ENCODE data around the gene FABP2.
"Not testable (repeated sequence)": the region's sequence is repeated elsewhere in the genome, so short reads cannot be mapped to it uniquely, and the experiment has no call there.

Gene FABP2

DNA sequence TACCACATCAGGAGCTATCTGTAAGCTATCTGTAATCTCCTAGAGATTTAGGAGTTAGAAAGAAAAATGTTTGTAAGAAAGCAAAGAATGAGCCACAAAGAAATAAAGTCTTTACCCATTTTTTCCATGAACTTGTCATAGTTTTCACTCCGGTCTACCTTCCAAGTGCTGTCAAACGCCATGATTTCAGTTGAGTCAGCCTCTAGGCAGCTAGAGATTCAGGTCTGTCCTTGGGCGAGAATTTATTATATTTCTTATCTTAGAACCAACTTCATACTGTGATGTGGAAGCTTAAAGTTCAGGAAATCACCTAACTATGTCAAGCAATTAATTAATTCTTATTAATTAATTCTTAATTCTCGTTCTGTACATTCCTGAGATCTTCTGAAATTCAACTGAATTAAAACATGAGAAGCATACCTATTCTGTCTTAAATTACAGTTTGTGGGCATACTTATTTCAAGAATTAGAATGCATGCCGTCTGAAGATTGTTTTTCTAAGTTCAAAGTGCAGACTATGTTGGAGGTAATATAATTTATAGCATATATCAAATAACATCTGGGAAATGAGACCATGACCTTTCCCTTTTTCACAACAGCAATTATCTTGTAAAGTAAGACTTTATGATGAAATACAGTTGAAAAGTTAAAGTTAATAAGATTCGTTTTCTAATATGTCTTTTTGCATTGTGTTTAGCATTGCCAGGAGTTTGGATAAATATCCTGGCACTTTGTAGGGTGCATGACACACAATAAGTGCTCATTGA, at the start of gene FABP2:
Gene FABP2, minus strand, starts transcription at position 218 of the 767 bp plus-strand sequence. Its CDS starts 36 bp downstream, at position 182.
- Mint-ChIP-seq H3K27ac (no peak within 1 kb of the TSS), H3K4me3 (no peak within 1 kb of the TSS), H3K27me3 (no peaks in the 10 kb centered on the region), H3K36me3 (no peaks in the 10 kb centered on the region), H3K9me3 (no peaks in the 10 kb centered on the region), H3K4me1 (peaks cover 3% of the 10 kb centered on the region)

DNA sequence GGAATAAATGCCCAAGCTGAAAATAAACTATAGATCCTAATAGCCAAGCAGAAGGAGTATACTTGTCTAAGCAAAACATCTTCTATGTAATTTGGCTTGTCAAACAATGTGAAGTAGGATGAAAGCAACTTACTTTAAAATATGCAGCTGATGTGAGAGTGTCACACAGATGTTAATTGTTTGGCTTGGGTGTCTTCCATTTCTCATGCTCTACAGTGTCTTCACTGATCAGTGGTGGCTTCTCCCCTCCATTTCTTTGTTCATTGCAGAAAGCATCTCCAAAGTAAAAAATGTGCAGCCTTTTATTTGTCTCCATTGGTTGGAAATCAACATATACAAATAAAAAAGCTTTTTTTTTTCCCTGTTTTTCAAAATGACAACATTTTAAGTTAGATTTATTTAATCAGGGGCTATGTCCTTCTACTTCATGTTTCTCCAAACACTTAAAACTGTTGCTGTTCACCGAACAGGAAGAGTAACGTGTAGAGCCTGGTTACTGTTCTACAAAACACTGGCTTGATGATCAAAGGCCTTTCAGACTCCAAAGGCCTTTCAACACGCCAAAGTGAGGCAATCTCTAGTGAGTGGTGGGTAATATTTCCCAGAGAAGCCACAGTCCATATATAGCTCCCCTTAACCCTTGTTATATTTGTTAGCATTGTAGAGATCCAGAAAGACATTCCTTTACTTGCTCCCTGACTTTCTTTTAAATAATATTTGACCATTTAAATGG, 49.2 kb upstream of the FABP2 start:
- H3K4me1 Mint-ChIP-seq = peaks cover 66% of the 10 kb centered on the region
- peak overlapping the region; percentile 84 for H3K27ac Mint-ChIP-seq
- not testable (repeated sequence) for H3K9me3 Mint-ChIP-seq, H3K27me3 Mint-ChIP-seq, H3K36me3 Mint-ChIP-seq
- peak overlapping the region; percentile 72 for H3K4me3 Mint-ChIP-seq

DNA sequence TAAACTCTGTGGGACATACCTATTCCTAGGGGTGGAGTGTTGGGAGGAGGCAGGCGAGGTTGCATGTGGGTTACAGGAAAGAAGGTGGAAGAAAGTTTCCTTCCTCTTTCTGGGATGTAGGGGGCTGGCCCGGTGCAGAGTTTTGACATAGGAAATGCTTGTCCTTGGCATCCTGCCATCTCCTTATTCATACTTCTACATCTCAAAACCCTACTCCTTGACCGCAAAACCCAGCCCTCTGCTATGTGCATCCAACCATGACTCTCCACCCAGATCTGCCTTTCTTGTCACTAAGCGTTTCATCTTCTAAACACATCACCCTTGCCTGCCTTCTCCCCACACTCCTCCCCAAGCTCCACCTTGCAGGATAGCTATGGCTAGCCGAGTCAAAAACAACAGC, 48.5 kb upstream of the FABP2 start:
- H3K27me3 Mint-ChIP-seq, H3K36me3 Mint-ChIP-seq, H3K9me3 Mint-ChIP-seq: not testable (repeated sequence)
- peaks cover 67% of the 10 kb centered on the region for H3K4me1 Mint-ChIP-seq
- H3K4me3 Mint-ChIP-seq = peak overlapping the region; percentile 72
- peak overlapping the region; percentile 56 for H3K27ac Mint-ChIP-seq

DNA sequence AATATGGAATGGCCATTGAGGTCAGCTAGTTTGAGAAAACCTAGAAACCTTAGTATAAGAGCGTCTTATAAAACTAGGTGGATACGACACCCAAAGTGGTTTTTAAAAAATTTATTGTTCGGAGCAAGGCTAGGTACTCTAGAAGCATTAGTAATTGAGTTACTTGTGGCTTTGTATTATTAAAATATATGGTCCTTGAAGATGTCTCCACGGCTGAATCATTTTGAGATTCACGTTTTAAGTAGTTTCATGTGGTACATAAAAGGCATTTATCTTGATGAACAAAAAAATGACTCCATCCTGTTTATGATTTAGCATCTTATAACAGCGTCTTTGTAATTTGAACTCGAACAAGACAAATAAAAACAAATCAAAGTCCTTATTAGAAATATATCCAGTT, 44.9 kb upstream of the FABP2 start:
- H3K27ac Mint-ChIP-seq = not testable (repeated sequence)

DNA sequence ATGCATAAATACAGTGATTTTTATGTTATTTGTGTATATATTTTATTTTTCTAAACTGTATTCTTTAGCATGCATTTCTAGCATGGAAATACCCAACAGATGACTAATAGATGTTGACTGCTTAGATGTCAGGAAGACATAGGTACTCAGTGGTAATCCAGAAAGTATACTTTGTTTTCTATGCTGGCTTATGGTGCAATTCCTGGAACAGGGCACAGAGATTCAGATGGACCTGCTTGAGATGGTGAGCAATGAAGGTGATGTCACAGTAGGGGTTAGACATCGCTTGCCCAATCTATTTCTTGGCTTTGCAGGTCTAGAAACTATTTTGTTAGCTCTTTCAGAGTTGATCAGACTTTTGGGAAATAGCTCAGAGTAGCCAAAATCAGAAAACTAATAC, 42.3 kb upstream of the FABP2 start:
- not testable (repeated sequence) for H3K9me3 Mint-ChIP-seq, H3K27me3 Mint-ChIP-seq

More for the DNA sequence above, 44.9 kb upstream of the FABP2 start:
- not testable (repeated sequence) for H3K36me3 Mint-ChIP-seq, H3K4me3 Mint-ChIP-seq, H3K27me3 Mint-ChIP-seq, H3K9me3 Mint-ChIP-seq
- peaks cover 38% of the 10 kb centered on the region for H3K4me1 Mint-ChIP-seq

DNA sequence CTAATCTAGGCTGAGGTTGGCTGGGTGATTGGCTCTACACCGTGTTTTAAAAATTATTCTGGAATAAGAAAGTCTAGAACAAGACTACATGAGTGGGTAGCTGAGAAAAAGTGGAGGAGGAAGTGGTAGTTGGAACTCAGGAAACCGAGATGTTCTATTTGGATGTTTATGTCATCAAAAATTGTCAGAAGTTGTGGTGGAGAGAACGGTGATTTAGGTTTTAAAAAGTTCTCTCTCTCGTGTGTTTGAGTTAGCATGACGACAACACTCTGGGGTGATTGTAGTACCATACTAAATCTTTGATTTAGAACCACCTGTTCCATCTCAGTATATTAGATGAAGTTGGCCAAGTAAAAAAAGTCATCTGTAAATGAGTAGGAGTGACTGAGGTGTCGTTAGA, 41.4 kb upstream of the FABP2 start:
- not testable (repeated sequence) for H3K36me3 Mint-ChIP-seq, H3K27me3 Mint-ChIP-seq, H3K9me3 Mint-ChIP-seq, H3K27ac Mint-ChIP-seq, H3K4me3 Mint-ChIP-seq
- H3K4me1 Mint-ChIP-seq = peaks cover 15% of the 10 kb centered on the region

More for the DNA sequence above, 42.3 kb upstream of the FABP2 start:
- not testable (repeated sequence) for H3K4me3 Mint-ChIP-seq, H3K36me3 Mint-ChIP-seq, H3K27ac Mint-ChIP-seq
- peaks cover 15% of the 10 kb centered on the region for H3K4me1 Mint-ChIP-seq

DNA sequence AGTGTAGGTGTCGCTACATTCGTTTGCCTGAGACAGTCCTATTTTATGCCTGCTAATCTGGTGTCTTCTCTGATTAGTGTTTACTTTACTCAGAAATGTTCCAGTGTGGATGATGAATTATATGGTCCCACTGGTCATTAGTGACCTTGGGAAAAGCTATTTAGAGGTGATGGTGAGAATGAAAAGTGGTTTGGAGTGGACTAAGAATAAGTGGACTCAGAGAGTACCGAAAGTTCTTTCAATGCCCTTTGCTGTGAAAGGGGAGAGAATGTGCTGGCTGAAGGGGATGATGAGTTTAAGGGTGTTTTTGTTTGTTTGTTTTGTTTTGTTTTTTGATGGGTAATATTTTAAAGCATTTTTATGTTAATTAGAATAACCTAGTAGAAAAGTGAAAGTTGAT, 40.5 kb upstream of the FABP2 start:
- not testable (repeated sequence) for H3K9me3 Mint-ChIP-seq, H3K4me3 Mint-ChIP-seq, H3K27ac Mint-ChIP-seq, H3K27me3 Mint-ChIP-seq, H3K36me3 Mint-ChIP-seq
- peaks cover 12% of the 10 kb centered on the region for H3K4me1 Mint-ChIP-seq

DNA sequence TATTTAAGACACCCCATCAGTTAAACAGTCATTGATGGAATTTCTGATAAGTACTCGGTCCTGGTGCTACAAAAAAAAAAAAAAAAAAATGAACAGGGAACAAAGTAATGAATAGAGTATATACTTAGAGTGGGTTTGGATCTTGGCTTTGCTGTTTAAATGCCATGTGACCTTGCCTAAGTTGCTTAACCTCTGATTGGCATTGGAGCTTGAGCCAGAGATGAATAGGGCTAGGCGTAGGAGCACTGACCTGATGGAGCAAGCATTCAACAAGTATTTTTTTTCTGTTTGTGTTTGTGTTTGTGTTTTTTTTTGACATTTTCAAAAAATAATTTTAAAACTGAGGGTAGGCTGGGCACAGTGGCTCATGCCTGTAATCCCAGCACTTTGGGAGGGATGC, 37.9 kb upstream of the FABP2 start:
- H3K27me3 Mint-ChIP-seq, H3K4me3 Mint-ChIP-seq, H3K27ac Mint-ChIP-seq, H3K4me1 Mint-ChIP-seq, H3K36me3 Mint-ChIP-seq, H3K9me3 Mint-ChIP-seq: not testable (repeated sequence)

DNA sequence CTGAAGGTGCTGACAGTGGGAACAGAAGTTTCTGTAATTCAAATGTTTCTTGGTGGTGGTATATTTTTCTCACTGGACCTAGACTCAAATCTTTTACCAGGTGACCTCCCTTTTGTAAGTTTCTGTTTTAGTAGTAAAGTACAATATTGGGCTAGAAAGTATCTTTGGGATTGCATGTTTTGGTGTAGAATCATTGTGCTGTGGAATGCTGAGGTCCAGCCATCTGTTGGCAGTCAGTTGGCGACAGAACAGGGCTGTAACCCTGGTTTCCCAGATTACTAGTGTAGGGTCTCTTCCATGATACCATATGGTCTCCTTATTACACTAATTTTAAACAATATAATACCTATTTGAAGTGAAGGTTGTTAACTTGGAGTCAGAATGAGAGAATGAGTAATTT, 34.9 kb upstream of the FABP2 start:
- not testable (repeated sequence) for H3K4me1 Mint-ChIP-seq, H3K9me3 Mint-ChIP-seq, H3K4me3 Mint-ChIP-seq, H3K36me3 Mint-ChIP-seq, H3K27ac Mint-ChIP-seq, H3K27me3 Mint-ChIP-seq

DNA sequence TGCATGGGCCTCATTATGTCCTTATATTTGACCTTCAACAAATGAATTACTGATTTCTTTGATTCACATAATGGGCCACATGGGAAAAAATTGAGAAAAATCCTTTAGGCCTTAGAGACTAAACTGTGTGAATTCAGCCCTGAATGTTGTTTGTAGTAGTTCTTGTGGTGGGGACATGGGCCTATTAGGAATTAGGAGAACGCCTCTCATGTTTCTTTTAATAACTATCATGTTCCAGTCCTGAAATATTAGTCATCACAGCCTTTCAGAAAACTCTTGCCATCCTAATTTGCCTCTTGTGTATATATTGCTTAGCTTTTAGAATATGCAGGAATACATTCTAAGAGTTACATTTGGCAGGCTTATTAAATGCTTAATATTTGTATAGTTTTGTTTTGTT, 34.1 kb upstream of the FABP2 start:
- not testable (repeated sequence) for H3K4me3 Mint-ChIP-seq, H3K27me3 Mint-ChIP-seq, H3K9me3 Mint-ChIP-seq, H3K4me1 Mint-ChIP-seq, H3K36me3 Mint-ChIP-seq, H3K27ac Mint-ChIP-seq

DNA sequence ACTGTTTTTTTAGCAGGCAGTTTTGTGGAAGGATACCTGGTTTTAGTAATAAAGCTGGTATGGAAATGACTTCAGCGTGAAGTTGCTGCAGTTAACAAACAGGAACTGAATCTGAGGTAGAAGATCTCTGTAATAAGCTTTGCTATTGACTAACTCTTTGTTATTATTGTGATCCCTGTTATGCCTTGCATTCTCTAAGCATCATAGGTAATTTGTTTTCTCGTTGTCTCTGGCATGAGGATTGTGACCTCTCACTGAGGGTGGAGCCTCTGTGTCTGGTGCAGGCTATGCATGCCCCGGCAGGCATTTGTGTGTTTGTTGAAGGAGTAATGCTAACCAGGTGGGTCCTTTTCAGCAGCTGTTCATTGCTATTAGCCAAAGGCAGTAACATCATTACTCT, 31.4 kb upstream of the FABP2 start:
- not testable (repeated sequence) for H3K27me3 Mint-ChIP-seq, H3K4me1 Mint-ChIP-seq, H3K9me3 Mint-ChIP-seq, H3K4me3 Mint-ChIP-seq, H3K27ac Mint-ChIP-seq, H3K36me3 Mint-ChIP-seq

DNA sequence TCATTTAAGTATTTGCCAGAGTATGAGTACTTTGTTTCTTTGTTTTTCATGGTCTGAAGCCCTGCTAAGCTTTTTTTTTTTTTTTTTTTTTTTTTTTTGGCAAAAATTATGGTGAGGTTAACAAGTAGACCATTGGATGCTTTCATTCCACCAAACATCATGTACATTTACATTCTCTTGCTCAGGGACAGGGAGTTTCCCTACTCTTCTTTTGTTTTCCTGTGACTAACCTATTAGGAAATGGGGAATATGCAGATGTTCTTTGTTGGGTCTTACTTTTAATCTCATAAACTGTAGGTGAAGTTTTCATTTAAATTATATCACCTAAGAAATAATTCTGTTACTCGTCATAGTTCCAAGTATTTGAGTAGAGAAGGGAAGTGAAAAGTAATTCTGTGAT, 26.2 kb upstream of the FABP2 start:
- not testable (repeated sequence) for H3K36me3 Mint-ChIP-seq, H3K9me3 Mint-ChIP-seq, H3K4me1 Mint-ChIP-seq, H3K27ac Mint-ChIP-seq, H3K4me3 Mint-ChIP-seq, H3K27me3 Mint-ChIP-seq

DNA sequence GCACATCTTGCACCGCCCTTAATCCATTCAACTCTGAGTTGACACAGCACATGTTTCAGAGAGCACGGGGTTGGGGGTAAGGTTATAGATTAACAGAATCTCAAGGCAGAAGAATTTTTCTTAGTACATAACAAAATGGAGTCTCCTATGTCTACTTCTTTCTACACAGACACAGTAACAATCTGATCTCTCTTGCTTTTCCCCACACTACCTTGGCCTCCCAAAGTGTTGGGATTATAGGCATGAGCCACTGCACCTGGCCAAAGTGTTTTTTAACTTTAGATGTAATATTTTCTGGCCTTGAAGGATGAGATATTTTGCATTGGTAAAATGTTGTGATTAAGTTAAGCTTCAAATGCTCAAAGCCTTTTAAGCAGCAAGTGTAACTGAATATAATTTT, 21.4 kb upstream of the FABP2 start:
- not testable (repeated sequence) for H3K36me3 Mint-ChIP-seq, H3K4me3 Mint-ChIP-seq, H3K4me1 Mint-ChIP-seq, H3K27ac Mint-ChIP-seq, H3K9me3 Mint-ChIP-seq, H3K27me3 Mint-ChIP-seq

DNA sequence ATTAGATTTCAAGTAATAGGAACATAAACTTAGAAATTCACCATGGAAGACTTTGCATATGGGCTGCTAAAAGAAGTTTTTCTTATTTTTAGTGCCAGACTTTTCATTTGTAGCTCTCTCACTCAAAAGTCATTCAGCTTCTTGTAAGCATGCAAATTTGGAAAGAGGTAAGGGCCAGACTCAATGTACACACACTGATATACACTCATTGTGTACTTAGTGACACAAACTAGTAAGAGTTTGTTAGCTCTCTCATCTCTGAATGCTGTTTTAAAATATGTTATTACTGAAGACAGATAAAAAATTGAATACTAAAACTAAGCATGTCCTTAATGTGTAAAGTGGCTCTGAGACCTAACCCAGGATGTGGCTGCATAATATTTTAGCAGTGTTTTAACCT, 18.0 kb upstream of the FABP2 start:
- H3K4me1 Mint-ChIP-seq, H3K27me3 Mint-ChIP-seq, H3K27ac Mint-ChIP-seq, H3K9me3 Mint-ChIP-seq, H3K36me3 Mint-ChIP-seq, H3K4me3 Mint-ChIP-seq: not testable (repeated sequence)

DNA sequence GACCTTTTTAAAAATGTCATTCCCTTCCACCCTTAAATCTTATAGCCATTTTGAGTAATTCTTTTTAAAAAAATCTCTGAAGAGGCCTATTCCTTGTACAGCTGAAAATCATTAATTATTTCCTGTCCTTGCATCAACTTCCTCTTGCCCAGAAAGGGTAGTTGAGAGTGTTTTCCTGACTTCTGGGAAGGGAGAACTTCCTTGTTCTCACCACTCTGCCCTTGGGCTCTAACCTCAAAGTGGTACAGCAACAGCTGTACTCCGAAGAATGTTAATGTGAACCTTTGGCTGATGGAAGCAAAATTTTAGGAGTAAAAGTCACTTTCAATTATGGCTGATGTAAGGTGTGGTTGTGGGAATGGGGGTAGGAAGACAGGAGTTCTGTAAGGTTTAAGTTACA, 15.1 kb upstream of the FABP2 start:
- H3K27me3 Mint-ChIP-seq = no peaks in the 10 kb centered on the region
- H3K4me3 Mint-ChIP-seq = no peak overlapping the region
- no peaks in the 10 kb centered on the region for H3K4me1 Mint-ChIP-seq
- H3K27ac Mint-ChIP-seq = no peak overlapping the region
- H3K9me3 Mint-ChIP-seq = no peaks in the 10 kb centered on the region
- H3K36me3 Mint-ChIP-seq = no peaks in the 10 kb centered on the region

DNA sequence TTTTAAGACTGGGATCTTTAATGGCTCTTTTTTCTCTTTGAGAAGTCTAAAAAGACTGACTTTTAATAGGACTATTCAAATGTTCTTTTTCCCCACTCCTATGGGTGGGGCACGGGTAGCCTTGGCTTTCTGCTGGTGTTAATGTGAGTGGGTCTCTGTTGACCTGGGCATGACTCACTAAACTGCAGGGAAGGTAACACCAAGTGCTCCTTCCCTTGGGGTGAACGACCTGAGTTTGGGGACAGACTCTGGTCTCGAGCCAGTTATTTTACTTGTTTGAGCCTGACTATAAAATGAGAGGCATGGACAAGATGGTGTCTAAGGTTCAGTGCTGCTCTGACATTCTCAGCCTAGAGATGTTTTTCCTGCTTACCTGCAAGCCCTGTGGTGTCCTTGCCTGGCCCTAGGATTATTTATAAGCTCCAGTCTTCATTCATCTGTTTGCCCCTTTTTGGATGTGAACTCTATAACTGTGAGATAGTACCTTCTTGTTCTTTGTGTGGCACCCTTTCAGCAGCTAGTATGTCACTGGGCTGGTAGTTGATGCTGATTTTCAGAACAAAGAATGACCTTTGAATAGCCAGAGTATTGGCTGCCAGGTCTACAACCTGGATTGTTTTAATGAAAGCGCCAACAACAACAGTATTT, 14.5 kb upstream of the FABP2 start:
- H3K27ac Mint-ChIP-seq, H3K9me3 Mint-ChIP-seq, H3K36me3 Mint-ChIP-seq, H3K4me1 Mint-ChIP-seq, H3K4me3 Mint-ChIP-seq, H3K27me3 Mint-ChIP-seq: not testable (repeated sequence)

Data from activated naive CD4-positive, alpha-beta T cell treated with anti-CD3 and anti-CD28 coated beads, Interleukin-2, amount 50 U/mL, for 24 hours (primary cell).